Hepatocyte (in vitro differentiated cells): ENCODE measurements around the gene ZBTB5.

Experiments
- EZH2phosphoT487 ChIP-seq: fragments of 200-600 bp; sonication (generic); IDR thresholded peaks from one replicate; pipeline ENCODE4 v1.6.1; 2018; ENCODE audit warnings: antibody characterized with exemption, mild to moderate bottlenecking, low read depth, moderate library complexity; ENCODE audit not compliant: unreplicated experiment, severe bottlenecking
- TF ChIP-seq, protein P1 (sequence below): fragments of 200-600 bp; sonication (generic); IDR thresholded peaks from 2 replicates; pipeline ENCODE4 v1.5.1; 2016; ENCODE audit warnings: antibody characterized with exemption, mild to moderate bottlenecking; ENCODE audit not compliant: poor library complexity

GRCh38 chr9:37428345-37428744, 36.9 kb downstream of the ZBTB5 start:
- TF ChIP-seq, protein P1, sequence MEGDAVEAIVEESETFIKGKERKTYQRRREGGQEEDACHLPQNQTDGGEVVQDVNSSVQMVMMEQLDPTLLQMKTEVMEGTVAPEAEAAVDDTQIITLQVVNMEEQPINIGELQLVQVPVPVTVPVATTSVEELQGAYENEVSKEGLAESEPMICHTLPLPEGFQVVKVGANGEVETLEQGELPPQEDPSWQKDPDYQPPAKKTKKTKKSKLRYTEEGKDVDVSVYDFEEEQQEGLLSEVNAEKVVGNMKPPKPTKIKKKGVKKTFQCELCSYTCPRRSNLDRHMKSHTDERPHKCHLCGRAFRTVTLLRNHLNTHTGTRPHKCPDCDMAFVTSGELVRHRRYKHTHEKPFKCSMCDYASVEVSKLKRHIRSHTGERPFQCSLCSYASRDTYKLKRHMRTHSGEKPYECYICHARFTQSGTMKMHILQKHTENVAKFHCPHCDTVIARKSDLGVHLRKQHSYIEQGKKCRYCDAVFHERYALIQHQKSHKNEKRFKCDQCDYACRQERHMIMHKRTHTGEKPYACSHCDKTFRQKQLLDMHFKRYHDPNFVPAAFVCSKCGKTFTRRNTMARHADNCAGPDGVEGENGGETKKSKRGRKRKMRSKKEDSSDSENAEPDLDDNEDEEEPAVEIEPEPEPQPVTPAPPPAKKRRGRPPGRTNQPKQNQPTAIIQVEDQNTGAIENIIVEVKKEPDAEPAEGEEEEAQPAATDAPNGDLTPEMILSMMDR, result no peak
- no peak for TF ChIP-seq EZH2phosphoT487
